ACC112 (cell line): ENCODE results near the gene VPS45.
"Not testable (repeated sequence)": the region's sequence is repeated elsewhere in the genome, so short reads cannot be mapped to it uniquely, and the experiment has no call there.

Source experiments
- H2AFZ ChIP-seq: fragments of 200-600 bp; sonication (generic); one replicate; pipeline ENCODE4 v1.6.0; 2017; ENCODE audit warnings: antibody characterized with exemption, low read length; ENCODE audit not compliant: unreplicated experiment
- H3K27ac ChIP-seq: fragments of 200-600 bp; sonication (generic); 2 replicates; pipeline ENCODE4 v1.5.1; 2014; ENCODE audit warnings: low read depth, mild to moderate bottlenecking, antibody characterized with exemption, low read length, moderate library complexity
- H3K27me3 ChIP-seq: fragments of 200-600 bp; sonication (generic); 2 replicates; pipeline ENCODE4 v1.6.1; 2014; ENCODE audit warnings: mild to moderate bottlenecking, antibody characterized with exemption, low read length, moderate library complexity, mixed read lengths; ENCODE audit not compliant: insufficient read depth
- H3K36me3 ChIP-seq: fragments of 200-600 bp; sonication (generic); 2 replicates; pipeline ENCODE4 v1.6.1; 2016; ENCODE audit warnings: mild to moderate bottlenecking, antibody characterized with exemption, low read length, moderate library complexity, mixed read lengths; ENCODE audit not compliant: insufficient read depth
- H3K4me1 ChIP-seq: fragments of 200-600 bp; sonication (generic); one replicate; pipeline ENCODE4 v1.6.1; 2016; ENCODE audit warnings: low read length, mixed read lengths; ENCODE audit not compliant: insufficient read depth, unreplicated experiment, control insufficient read depth
- H3K4me3 ChIP-seq: fragments of 200-600 bp; sonication (generic); 2 replicates; pipeline ENCODE4 v1.5.1; 2014; ENCODE audit warnings: mild to moderate bottlenecking, low read depth, low read length
- H3K79me2 ChIP-seq: fragments of 200-600 bp; sonication (generic); one replicate; pipeline ENCODE4 v1.6.0; 2016; ENCODE audit warnings: low read length; ENCODE audit not compliant: control insufficient read depth, unreplicated experiment, insufficient read depth

VPS45 gene

GRCh38 chr1:150168960-150169601, 101.5 kb downstream of the VPS45 start:
- H3K4me3 ChIP-seq: no peak overlapping the region
- H3K27me3 ChIP-seq: no peaks in the 10 kb centered on the region
- no peak overlapping the region for H3K27ac ChIP-seq
- no peak overlapping the region for H2AFZ ChIP-seq
- peaks cover under 1% of the 10 kb centered on the region for H3K4me1 ChIP-seq
- H3K79me2 ChIP-seq: no peaks in the 10 kb centered on the region
- no peaks in the 10 kb centered on the region for H3K36me3 ChIP-seq

- H3K4me3 ChIP-seq: no peak overlapping the region
- H3K27me3 ChIP-seq: no peaks in the 10 kb centered on the region
- no peak overlapping the region for H2AFZ ChIP-seq
- H3K79me2 ChIP-seq: no peaks in the 10 kb centered on the region
- no peaks in the 10 kb centered on the region for H3K4me1 ChIP-seq
- no peaks in the 10 kb centered on the region for H3K36me3 ChIP-seq
- no peak overlapping the region for H3K27ac ChIP-seq
Measured at GRCh38 chr1:150171801-150172200, 104.2 kb downstream of the VPS45 start.

- Histone ChIP-seq H2AFZ (no peak overlapping the region), H3K27me3 (no peaks in the 10 kb centered on the region), H3K4me1 (no peaks in the 10 kb centered on the region)
Measured at GRCh38 chr1:150173141-150173585, 105.6 kb downstream of the VPS45 start.

GRCh38 chr1:150176593-150176992, 109.0 kb downstream of the VPS45 start:
- Histone ChIP-seq H3K27ac (no peak overlapping the region), H3K4me1 (no peaks in the 10 kb centered on the region), H2AFZ (no peak overlapping the region)

More at GRCh38 chr1:150173141-150173585, 105.6 kb downstream of the VPS45 start:
- H3K36me3 ChIP-seq: no peaks in the 10 kb centered on the region
- no peak overlapping the region for H3K27ac ChIP-seq
- H3K79me2 ChIP-seq: no peaks in the 10 kb centered on the region
- no peak overlapping the region for H3K4me3 ChIP-seq

GRCh38 chr1:150178548-150178947, 111.0 kb downstream of the VPS45 start:
- H3K79me2 ChIP-seq: no peaks in the 10 kb centered on the region
- H2AFZ ChIP-seq: no peak overlapping the region
- H3K4me1 ChIP-seq: no peaks in the 10 kb centered on the region
- H3K27ac ChIP-seq: no peak overlapping the region
- no peak overlapping the region for H3K4me3 ChIP-seq
- no peaks in the 10 kb centered on the region for H3K36me3 ChIP-seq
- no peaks in the 10 kb centered on the region for H3K27me3 ChIP-seq

More at GRCh38 chr1:150176593-150176992, 109.0 kb downstream of the VPS45 start:
- H3K79me2 ChIP-seq: no peaks in the 10 kb centered on the region
- no peaks in the 10 kb centered on the region for H3K36me3 ChIP-seq
- no peak overlapping the region for H3K4me3 ChIP-seq
- no peaks in the 10 kb centered on the region for H3K27me3 ChIP-seq

- no peaks in the 10 kb centered on the region for H3K79me2 ChIP-seq
- no peak overlapping the region for H2AFZ ChIP-seq
- no peak overlapping the region for H3K27ac ChIP-seq
- no peak overlapping the region for H3K4me3 ChIP-seq
- H3K4me1 ChIP-seq: no peaks in the 10 kb centered on the region
- H3K27me3 ChIP-seq: no peaks in the 10 kb centered on the region
- no peaks in the 10 kb centered on the region for H3K36me3 ChIP-seq
Measured at GRCh38 chr1:150179867-150180266, 112.3 kb downstream of the VPS45 start.

GRCh38 chr1:150180474-150180873, 112.9 kb downstream of the VPS45 start:
- H3K4me1 ChIP-seq: no peaks in the 10 kb centered on the region
- no peaks in the 10 kb centered on the region for H3K27me3 ChIP-seq
- H3K4me3 ChIP-seq: no peak overlapping the region
- H3K36me3 ChIP-seq: no peaks in the 10 kb centered on the region
- no peak overlapping the region for H3K27ac ChIP-seq
- no peak overlapping the region for H2AFZ ChIP-seq
- H3K79me2 ChIP-seq: no peaks in the 10 kb centered on the region

- H3K36me3 ChIP-seq: no peaks in the 10 kb centered on the region
- no peak overlapping the region for H3K4me3 ChIP-seq
- H3K79me2 ChIP-seq: no peaks in the 10 kb centered on the region
- H3K27ac ChIP-seq: no peak overlapping the region
- H2AFZ ChIP-seq: no peak overlapping the region
- H3K27me3 ChIP-seq: no peaks in the 10 kb centered on the region
- H3K4me1 ChIP-seq: peaks cover 5% of the 10 kb centered on the region
Measured at GRCh38 chr1:150182247-150182646, 114.7 kb downstream of the VPS45 start.

GRCh38 chr1:150183061-150183460, 115.5 kb downstream of the VPS45 start:
- H3K4me1 ChIP-seq: peaks cover 5% of the 10 kb centered on the region

GRCh38 chr1:150185481-150185880, 117.9 kb downstream of the VPS45 start:
- H3K4me1 ChIP-seq: peaks cover 5% of the 10 kb centered on the region
- no peaks in the 10 kb centered on the region for H3K27me3 ChIP-seq
- H3K4me3 ChIP-seq: no peak overlapping the region
- H3K36me3 ChIP-seq: no peaks in the 10 kb centered on the region
- no peak overlapping the region for H2AFZ ChIP-seq
- H3K27ac ChIP-seq: no peak overlapping the region
- H3K79me2 ChIP-seq: no peaks in the 10 kb centered on the region

More at GRCh38 chr1:150183061-150183460, 115.5 kb downstream of the VPS45 start:
- Histone ChIP-seq H3K36me3 (no peaks in the 10 kb centered on the region), H2AFZ (no peak overlapping the region), H3K27me3 (no peaks in the 10 kb centered on the region), H3K79me2 (no peaks in the 10 kb centered on the region), H3K27ac (no peak overlapping the region), H3K4me3 (no peak overlapping the region)

- H3K4me3 ChIP-seq, H3K27me3 ChIP-seq, H3K36me3 ChIP-seq, H3K4me1 ChIP-seq, H3K79me2 ChIP-seq: not testable (repeated sequence)
- peak overlapping the region; percentile 15 for H2AFZ ChIP-seq
- peak overlapping the region; percentile 63; the same call in 1 of the 2 replicates for H3K27ac ChIP-seq
Measured at GRCh38 chr1:150186438-150186788, 118.8 kb downstream of the VPS45 start.
